NCI-H1694 (cell line): ENCODE measurements around the gene IBA57.

ENCODE experiments used
- DNase-seq: peaks from one replicate; lab custom pipeline; 2025; lab: John Stamatoyannopoulos, UW

Gene IBA57

GRCh38 chr1:228190778-228191177 is 25.2 kb downstream of the IBA57 start:
- DNase-seq: no peak

- DNase-seq: no peak
Observed at GRCh38 chr1:228194436-228194835, 28.8 kb downstream of the IBA57 start.

- DNase-seq: no peak
Observed at GRCh38 chr1:228194921-228195812, 29.6 kb downstream of the IBA57 start.

- no peak for DNase-seq
Observed at GRCh38 chr1:228197555-228198147, 32.0 kb downstream of the IBA57 start.

GRCh38 chr1:228198977-228199590 is 33.5 kb downstream of the IBA57 start:
- DNase-seq: no peak

GRCh38 chr1:228204958-228205357 is 39.4 kb downstream of the IBA57 start:
- DNase-seq: no peak

GRCh38 chr1:228205526-228206436 is 40.2 kb downstream of the IBA57 start:
- DNase-seq: no peak

GRCh38 chr1:228206582-228207351 is 41.2 kb downstream of the IBA57 start:
- no peak for DNase-seq

GRCh38 chr1:228207381-228207810 is 41.8 kb downstream of the IBA57 start:
- DNase-seq: no peak

- DNase-seq: no peak
Observed at GRCh38 chr1:228207851-228208821, 42.5 kb downstream of the IBA57 start, which contains the start of gene OBSCN. OBSCN (plus strand) TSS chr1:228208044; CDS start chr1:228211784, 3,740 bp downstream.

- DNase-seq: no peak
Observed at GRCh38 chr1:228208831-228209551, 43.4 kb downstream of the IBA57 start.

- DNase-seq: no peak
Observed at GRCh38 chr1:228209657-228210056, 44.1 kb downstream of the IBA57 start.

GRCh38 chr1:228210076-228210651 is 44.6 kb downstream of the IBA57 start:
- no peak for DNase-seq

- DNase-seq: no peak
Observed at GRCh38 chr1:228210712-228211530, 45.3 kb downstream of the IBA57 start.

- DNase-seq: no peak
Observed at GRCh38 chr1:228211531-228212414, 46.2 kb downstream of the IBA57 start.

GRCh38 chr1:228212415-228212965 is 46.9 kb downstream of the IBA57 start:
- no peak for DNase-seq
